GM18519 (cell line): ENCODE data around the gene CACNG5.

ENCODE experiments used
- ATAC-seq: cut with Tn5 transposase; IDR thresholded peaks from one replicate; pipeline ENCODE4 v1.9.1; 2021; ENCODE audit warnings: mild to moderate bottlenecking, moderate library complexity; ENCODE audit not compliant: unreplicated experiment, low FRiP score

The CACNG5 gene

DNA sequence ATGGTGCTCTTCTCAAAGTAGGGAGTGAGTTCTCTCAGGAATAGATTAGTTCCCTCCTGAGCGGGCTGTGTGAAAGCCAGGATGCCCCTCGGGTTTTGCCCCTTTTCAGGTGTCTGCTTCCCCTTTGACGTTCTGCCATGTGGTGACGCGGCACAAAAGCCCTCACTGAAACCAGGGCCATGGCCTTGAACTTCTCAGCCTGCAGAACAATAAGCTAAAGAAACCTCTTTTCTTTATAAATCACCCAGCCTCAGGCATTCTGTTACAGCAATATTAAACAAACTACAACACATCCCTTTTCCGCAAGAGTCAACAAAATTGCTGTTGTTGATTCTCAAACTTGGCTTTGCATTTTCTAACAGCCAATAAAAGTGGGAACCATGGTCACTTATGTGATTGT lies 15.5 kb upstream of the CACNG5 start:
- no peak for ATAC-seq

DNA sequence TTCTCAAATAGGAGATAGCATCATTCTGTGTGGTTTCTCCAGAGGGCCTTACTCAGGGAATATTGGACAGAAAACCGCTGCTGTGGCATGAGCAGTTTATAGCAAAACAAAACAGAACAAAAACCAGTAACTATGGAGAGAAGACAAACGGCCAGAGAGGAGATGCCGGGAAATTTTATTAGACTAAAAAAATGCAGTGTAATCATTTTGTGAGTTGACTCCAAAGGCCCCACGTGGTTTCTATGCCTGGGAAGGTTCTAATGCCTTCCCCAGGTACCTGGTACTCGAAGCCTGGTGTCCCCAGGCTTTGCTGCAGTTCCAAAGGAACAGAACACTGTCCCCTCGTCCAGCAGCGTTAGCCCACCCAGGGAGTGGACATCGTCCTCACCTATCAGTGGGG lies 12.9 kb upstream of the CACNG5 start:
- no peak for ATAC-seq

DNA sequence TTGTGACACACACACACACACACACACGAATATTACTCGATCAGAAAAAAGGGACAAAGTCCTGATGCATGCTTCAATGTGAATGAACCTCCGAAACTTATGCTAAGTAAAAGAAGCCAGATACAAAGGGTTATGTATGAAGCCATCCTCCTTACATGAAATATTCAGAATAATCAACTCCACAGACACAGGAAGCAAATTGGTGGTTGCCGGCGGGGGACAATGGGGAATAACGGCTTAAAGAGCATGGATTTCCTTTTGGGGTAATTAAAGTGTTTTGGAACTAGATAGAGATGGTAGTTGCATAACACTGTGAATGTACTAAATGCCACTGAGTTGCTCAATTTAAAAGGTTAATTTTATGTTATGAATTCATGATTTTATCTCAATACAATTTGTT lies 8.1 kb upstream of the CACNG5 start:
- ATAC-seq = no peak

DNA sequence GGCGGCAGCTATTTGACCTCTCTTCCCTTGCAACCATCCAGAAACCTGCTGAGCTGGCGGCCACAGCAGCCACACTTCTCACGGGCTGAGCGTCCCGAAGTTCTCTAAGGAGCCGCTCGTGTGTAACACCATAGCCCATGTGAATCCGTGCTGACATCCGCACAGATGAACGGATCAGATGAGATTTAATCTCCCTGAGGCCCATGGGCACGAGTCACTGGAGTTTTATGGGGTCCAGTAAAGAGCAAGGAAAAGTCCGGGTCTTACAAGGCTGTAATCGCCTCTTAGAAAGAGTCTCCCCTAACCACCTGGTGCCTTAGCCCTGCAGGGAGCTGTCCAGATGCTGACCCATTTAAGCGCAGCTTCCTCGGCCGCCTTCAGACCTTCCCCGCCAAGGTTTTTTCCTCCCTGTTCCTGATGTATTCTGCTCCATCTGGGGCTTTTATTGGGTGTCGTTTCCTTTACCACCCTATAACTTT lies 5.5 kb upstream of the CACNG5 start:
- ATAC-seq = no peak

DNA sequence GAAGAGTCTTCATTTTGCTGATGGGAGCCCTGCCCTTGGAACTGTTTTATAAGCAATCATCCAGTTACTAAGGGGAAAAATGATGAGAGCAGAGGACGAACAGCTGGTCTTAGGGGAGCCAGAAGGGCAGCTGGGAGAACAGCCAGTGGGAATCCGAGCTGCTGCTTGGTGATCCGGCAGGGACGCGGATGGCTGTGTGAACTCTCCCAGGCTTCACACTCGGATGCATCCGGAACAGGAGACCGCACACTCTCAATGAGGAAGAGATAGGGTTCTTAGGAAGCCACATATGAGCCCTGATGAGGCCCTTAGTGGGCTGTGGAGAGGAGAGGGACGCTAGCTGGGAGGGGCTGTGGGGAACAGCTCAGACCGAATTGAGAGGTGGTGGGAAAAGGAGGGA lies 5.0 kb upstream of the CACNG5 start:
- ATAC-seq = no peak

DNA sequence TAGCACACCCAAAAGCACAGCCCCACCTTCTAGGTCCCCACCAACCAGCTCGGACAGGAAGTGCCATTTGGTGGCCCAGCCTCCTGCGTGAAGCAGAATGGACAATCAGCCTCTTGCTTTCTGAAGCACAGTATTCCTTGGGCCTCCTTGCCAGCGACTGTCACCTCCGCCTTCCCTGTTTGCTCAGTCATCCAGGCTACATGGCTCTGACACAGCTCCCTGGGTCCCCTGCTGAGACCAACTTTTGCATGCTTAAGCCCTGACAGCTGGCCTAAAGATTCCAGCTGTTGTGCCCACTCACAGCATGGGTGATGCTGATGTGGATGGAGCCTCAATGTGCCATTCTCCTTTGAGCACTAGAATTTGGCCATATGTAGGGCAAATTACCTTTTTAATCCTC lies 4.5 kb upstream of the CACNG5 start:
- ATAC-seq = no peak

DNA sequence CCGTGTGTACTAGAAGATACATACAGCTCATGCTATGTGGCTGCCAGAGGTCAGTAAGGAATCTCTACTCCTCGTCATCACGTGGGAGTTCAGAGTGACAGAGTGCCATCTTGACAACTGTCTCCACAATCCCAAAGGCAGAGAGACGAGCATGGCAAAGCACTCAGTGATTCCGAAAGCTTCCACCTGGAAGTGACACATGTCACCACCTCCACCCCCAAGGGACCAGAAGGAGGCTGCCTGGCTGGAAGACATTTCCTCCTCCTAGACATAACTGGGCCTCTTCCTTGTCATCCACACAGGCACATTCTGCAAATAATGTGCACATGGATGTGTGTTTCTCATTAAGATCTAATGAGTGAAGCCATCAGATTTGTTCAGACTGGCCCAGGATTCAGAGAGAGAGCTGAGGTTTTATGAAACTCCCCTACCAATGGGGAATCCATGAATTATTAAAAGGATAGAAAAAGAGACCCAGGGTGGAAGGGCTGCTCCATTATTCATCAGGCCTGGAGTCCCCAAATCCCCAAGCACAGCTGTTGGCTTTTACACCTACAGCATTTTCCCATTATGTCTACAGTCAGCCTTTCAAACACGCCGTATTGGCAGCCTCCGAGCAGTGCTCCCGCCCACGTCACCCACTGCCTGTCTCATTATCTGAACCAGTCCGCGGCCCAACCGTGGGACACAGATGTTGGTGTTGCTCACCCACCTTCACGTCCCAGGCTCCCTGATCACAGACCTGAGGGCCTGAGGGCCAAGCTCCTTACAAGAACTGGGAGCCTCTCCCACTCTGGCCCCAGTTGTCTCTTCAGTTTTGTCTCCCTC lies 3.3 kb upstream of the CACNG5 start:
- ATAC-seq = no peak

DNA sequence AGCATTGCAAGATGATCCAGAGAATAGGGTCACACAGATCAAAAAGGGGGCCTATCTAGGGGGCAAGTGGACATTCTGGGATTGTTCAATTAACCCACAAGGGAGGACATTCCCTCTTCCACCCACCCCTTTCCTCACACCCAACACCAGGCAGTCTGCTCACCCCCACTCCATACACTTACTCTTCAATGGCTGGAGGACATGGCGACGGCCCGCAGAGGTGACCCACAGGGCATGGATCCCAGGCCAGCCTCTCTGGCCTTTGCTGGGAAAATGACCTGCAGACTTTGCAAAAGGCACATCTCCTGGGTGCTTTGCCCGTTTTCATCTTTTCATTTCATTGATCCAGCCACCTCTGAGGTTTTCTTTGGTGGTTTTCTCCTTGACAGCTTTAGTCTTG lies 1.7 kb upstream of the CACNG5 start:
- ATAC-seq = no peak

DNA sequence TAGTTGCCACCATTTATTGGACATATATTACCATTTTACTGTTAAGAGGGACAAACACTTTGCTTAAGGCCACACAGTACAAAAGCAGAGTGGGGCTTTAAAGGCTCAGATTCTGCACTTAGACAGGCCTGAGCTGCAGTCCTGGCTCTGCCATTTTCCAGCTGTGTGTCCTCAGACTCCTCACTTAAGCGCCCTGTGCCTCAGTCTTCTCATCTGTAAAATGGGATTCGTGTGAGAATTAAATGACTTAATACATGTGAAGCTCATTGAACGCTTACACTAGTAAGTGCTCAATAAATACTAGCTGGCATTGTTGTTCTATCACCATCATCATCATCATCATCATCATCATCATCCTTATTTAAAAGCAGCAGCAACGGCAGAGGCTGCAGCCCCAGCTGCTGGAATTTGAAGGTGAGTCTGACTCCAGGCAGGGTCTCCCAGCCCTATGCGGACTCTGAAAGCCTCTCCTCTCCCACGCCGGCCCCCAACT lies 445 bp upstream of the CACNG5 start:
- no peak for ATAC-seq

DNA sequence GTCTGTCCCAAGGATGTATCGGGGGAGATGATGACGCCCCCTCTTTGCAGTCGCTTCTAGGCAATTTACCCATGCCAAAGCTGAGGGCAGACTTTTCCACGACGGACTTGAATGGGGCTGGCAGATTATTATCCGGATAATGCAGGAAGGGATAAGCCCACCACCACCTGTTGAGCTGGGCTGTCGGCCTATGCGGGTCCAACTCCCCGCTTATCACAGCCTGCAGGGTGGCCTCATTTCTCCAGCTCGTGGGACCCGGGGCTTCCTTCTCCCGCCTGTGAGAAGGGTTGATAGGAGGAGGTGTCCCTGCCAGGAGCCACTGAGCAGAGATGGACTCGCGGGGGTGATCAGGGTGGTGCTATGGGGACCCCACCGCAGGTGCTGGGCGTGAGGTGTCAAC lies 559 bp downstream of the CACNG5 start:
- ATAC-seq = no peak

DNA sequence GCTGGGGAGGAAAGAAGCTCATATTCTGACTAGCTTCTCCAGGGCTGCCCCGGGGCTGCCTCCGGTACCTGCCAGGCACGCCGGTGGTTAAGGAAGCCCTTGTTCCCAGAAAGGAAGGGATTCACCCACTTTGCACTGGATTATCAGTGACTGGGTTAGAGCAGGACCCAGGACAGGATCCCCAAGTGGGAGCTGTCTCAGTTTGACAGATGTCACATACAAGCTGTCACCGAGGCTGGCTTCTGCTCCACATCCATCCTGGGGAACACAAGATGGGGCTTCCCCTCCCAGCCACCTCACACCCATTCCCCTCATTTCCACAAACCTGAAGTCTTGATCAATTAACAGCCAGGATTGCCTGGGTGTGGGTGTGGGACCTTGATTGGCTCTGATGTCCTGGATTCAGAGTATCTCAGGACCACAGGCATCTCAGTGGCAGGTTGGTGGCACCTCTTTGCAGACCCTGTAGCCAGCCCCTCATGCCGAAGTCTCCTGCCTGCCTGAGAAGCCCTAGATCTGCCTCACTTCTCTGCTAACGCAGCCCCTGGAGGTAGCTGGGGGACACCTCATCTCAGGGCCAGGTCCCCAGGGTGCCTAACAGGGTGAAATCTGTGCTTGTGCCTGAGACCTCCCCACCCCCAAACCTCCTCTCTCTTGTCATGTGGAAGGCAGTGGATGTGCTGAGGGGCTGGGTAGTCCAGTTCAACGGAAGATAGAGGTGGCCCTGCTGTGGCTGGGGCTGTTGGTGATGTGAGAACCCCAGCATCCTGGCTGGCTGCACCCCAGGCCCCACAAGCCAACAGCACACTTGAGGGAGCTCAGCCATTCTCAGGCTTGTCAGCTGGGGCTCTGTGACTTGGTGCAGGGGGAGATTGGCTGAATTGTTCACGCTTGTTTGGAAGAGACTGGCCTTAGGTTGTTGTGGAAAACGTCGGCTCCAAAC lies 1.4 kb downstream of the CACNG5 start:
- no peak for ATAC-seq

DNA sequence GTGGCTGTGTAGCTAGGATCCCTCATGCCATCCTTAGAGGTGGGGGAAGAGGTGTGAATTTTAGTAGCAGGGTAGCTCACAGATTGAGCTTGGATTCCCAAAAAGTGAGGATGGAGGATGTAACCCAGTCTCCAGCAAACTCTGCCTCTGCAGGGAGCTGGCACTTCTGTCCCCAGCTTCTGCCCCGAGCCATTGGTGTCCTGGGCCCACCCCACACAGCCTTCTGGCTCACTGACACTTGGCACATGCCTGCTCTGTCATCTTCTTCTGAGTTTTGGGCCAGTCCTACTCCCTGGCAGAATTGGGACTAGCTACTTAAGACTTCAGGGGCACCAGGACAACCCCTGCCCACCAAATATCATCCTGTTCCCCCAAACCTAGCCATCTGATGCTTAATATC lies 2.3 kb downstream of the CACNG5 start:
- ATAC-seq = no peak

DNA sequence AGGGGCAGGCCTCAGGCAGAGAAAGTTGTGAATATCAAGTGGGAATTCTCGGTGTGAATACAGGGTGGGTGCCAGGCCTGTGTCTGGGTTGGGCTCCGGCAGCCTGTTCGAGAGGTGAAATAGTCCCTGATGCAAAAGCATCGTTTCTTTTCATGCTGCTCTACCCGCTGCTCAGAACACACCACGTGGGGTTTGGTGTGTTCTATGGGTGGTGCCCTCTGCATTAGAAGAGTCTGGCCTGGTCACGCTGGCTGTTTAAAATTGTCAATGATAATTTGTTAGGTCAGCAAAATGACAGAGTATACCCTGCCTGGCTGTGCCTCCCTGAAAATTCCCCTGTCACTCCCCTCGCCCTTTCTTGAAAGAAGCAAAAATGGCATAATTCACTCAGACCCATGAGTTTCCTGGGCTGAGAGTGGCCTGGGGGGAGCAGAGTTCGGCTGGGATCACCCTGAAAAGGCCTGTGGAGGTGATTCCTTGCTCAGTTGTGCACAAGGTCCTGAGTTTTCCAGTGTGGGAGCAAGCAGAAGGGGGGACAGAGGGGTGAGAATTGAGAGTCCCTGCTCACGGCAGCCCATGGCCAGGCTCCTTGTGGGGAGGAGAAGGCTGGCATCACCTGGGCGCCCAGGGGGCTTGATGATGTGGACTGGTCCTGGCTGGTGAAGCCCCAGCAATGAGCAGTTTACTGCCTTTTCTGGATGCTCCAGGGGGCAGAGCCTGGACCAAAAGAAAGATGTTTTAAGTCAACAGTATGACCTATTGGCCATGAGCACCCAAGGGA lies 3.2 kb downstream of the CACNG5 start:
- ATAC-seq = no peak

DNA sequence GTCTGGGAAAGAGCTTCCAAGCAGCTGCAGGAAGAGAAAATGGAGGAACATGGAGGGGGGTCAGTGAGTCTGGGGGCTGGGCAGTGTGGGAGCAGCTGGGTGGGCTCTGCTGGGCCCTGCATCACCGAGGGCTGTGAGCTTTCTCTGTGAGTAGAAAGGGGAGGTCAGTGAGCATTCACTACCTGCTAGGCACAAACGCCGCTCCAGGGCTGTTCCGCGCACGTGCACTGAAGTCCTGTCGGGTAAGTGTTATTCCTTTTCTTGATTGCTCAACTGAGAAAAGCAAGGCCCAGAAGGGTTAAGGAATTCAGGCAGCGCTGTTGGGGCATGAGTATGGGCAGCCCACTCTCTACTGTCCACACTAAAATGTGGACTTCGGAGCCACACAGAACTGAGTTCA lies 4.7 kb downstream of the CACNG5 start:
- no peak for ATAC-seq

DNA sequence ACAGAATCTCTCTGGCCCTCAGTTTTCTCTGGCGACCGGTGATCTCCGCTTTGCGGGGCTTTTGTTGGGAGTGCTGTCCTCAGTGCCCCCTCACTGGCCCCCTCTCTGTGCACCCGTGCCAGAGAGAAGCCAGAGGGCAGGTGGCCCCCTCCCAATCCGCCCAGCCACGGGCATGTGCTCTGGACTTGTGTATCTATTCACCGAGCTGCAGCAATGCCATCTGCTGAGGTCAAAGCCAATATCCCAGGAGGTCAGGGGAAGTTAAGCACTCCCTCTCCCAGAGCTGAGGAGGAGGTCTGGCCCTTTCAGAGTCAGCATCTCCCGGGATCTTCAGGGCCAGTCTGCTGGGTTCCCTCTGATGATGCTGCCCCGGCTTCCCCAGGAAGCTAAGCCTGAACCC lies 5.1 kb downstream of the CACNG5 start:
- ATAC-seq = no peak

DNA sequence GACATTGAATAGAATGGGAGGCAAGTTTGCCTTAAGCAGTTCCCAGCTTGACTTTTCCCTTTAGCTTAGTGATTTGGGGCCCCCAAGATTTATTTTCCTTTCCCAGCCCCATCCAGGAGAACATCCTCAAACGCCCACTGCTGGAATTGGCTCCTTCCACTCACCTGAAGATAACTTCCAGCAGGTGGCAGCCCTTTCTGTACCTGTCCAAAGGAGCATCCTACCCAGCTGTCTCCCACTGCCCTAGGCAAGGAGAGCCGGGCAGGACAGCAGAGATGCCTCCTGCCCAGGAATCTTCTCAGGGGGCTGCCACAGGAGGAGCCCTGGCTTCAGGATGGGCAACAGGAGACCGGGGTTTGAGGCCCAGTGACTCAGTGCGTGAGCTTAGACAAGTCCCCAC lies 6.4 kb downstream of the CACNG5 start:
- ATAC-seq = no peak

DNA sequence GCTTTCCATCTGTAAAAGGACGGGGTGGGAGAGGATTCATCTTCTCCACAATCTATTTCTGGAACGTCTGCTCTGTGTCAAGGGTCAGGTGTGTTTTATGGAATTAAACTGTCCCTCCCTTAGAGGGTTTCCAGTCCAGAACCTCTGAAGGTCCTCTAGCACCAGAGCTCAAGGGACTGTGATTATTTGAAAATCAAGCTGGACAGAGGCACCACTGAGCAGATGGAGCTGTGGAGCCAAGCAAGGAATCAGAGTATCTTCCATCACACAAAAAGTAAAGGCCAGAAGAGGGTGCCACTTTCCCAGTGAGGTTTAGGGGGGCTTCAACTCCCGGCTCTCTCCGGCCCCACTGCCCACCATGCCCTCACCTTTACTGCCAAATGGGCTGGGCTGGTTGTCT lies 6.8 kb downstream of the CACNG5 start:
- no peak for ATAC-seq

DNA sequence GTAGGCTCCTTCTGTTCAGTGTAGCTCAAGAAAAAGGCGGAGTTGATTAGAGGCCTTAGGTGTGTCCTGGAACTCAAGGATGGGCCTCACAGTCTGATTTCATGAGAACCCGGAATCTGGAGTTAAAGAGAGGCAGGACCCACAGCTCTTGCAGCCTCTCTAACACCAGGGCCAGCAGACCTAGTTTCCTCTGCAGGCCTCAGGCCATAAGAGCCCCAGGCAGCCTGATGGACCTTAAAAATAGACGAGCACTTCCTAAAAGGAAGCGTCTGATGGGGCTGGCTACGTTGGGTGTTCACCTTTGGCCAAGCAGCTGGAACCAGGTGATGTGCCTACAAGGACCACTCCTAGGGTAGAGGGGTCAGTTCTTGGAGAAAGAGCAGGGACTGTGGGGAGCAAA lies 7.6 kb downstream of the CACNG5 start:
- ATAC-seq = no peak

DNA sequence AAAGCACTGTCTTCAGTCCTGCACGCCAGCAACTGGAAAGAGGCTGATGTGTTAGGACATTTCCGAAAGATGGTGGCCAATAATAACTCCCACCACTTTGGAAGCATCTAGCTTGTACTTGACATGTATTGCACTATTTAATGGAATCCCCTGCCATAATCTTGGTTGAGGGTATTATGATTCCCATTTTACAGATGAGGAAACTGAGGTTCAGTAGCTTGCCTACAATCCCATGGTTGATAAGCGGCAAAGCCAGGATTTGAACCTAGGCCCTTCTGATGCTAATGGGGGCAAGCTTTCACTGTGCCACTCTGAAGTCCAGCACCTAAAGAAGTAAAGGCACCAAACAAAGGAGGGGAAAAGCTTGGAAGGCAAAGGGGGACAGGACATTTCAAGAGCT lies 8.0 kb downstream of the CACNG5 start:
- ATAC-seq = no peak

DNA sequence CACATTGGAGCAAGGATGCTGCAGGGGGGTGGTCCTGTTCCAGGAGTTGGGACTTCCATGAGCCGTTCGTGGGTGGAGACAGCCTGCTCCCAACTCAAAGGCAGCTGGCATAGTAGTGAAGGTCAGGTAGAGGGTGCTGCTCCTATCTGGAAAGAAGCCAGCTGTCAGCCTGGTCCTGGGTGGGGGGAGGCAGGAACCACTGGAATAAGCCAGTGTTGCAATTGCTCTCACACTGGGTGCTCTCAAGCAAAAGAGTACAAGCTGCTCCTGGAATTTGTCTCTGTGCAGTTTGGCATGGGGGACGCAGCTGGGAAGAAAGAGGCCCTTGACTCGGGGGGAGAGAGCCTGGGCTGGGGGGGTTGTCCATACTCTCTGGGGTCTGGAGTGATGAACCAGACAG lies 8.7 kb downstream of the CACNG5 start:
- ATAC-seq = no peak

DNA sequence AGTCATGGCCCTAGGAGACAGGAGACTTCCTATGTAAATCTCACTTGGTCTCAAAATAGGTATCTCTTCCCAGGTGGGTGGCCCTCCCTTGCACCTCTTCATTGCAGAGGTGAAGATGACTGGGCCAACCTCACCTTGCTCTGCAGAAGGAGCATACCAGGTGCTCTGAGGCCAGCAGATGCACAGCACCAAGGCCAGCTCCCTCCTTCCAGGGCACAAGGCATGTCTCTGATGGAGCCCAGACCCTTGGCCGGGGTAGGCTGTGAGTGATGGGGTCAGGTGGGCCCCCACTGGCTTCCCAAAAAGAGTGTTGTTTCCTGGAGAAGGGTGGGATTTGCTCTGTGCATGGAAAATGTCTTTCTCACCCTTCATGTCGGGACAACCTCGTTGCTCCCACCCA lies 12.8 kb downstream of the CACNG5 start:
- ATAC-seq = no peak
